HUES48 (cell line): ENCODE data around the gene PCBP3.
"Not testable (repeated sequence)": the region's sequence is repeated elsewhere in the genome, so short reads cannot be mapped to it uniquely, and the experiment has no call there.

Experiments
- H3K27ac ChIP-seq: one replicate; pipeline ENCODE4 v1.7.0; 2013; ENCODE audit warnings: low read depth, low read length, inconsistent platforms
- H3K27me3 ChIP-seq: 2 replicates; pipeline ENCODE4 v1.6.1; 2013; ENCODE audit warnings: mild to moderate bottlenecking, low read length; ENCODE audit not compliant: control insufficient read depth, insufficient read depth
- H3K36me3 ChIP-seq: 2 replicates; pipeline ENCODE4 v1.6.1; 2013; ENCODE audit warnings: low read length; ENCODE audit not compliant: control insufficient read depth, insufficient read depth
- H3K4me1 ChIP-seq: 2 replicates; pipeline ENCODE4 v1.6.1; 2013; ENCODE audit warnings: mild to moderate bottlenecking, low read length; ENCODE audit not compliant: control insufficient read depth, insufficient read depth
- H3K4me3 ChIP-seq: 2 replicates; pipeline ENCODE4 v1.5.1; 2013; ENCODE audit warnings: mild to moderate bottlenecking, low read depth, low read length
- H3K9ac ChIP-seq: 2 replicates; pipeline ENCODE4 v1.6.1; 2013; ENCODE audit warnings: mild to moderate bottlenecking, low read depth, low read length, moderate library complexity
- H3K9me3 ChIP-seq: 2 replicates; pipeline ENCODE4 v1.6.1; 2013; ENCODE audit warnings: low read length; ENCODE audit not compliant: control insufficient read depth, insufficient read depth

Gene PCBP3

DNA sequence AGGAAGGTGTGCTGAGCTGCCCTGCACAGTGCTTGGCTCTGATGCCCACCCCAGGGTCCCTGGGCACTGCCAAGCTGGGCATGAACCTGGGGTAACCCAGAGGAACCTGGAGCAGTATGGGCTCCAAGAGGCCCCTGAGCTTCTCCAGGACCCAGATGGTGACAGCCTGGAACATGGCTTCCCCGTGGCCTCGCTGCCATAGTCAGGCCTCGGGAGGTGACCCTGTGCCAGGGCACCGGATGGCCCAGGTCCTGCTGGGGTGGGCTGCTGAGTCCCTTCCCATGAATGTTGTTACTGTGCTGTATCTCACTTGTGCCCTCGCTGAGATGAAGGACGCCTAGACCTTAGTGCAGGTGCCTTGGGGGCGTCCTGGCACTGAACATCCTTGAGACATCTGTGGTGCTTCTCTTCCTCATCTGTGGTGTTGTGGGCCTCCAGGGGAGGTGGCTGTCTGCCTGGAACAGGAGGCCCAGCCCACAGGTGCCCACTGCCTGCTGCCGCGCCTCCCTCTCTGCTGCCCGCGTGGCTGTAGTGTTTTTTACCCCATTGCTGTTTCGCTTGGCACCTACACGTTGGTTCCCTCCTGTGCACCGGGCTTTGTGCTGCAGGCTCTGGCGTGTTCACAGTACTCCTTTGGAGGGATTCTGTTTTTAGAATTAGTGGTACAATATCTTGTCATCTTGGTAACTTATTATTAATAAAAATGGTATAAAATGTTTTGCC lies 160.3 kb downstream of the PCBP3 start:
- no peak overlapping the region for H3K9ac ChIP-seq
- no peaks in the 10 kb centered on the region for H3K27me3 ChIP-seq
- no peaks in the 10 kb centered on the region for H3K4me1 ChIP-seq
- no peaks in the 10 kb centered on the region for H3K36me3 ChIP-seq
- H3K9me3 ChIP-seq, result no peaks in the 10 kb centered on the region
- no peak overlapping the region for H3K27ac ChIP-seq
- H3K4me3 ChIP-seq, result no peak overlapping the region

- no peak overlapping the region for H3K4me3 ChIP-seq
These were observed 161.3 kb downstream of the PCBP3 start for GRCh38 chr21:45804809-45805313.

DNA sequence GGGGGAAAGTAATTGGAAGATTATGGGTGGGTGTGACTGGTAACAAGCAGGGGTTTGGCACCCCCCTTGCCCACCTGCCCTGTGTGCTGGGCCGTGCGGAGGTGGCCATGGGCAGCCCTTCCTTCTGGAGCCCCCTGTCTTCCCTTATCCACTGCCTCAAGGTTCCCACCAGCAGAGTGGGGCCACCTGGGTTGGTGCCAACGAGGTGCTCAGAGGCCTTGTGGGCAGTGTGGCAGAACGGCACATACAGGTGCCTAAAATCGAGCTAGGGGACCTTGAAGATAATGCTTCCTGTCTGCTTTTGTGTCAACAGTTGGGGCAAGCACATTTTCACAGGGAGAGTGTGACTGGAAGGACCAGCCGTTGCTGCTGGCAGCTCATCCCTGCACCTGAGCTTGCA lies 161.8 kb downstream of the PCBP3 start:
- Histone ChIP-seq H3K27ac (no peak overlapping the region), H3K9ac (no peak overlapping the region), H3K27me3 (no peaks in the 10 kb centered on the region), H3K4me3 (no peak overlapping the region), H3K4me1 (no peaks in the 10 kb centered on the region), H3K36me3 (no peaks in the 10 kb centered on the region), H3K9me3 (no peaks in the 10 kb centered on the region)

More at GRCh38 chr21:45804809-45805313, 161.3 kb downstream of the PCBP3 start:
- H3K36me3 ChIP-seq, result no peaks in the 10 kb centered on the region
- no peaks in the 10 kb centered on the region for H3K9me3 ChIP-seq
- H3K27ac ChIP-seq, result no peak overlapping the region
- no peaks in the 10 kb centered on the region for H3K27me3 ChIP-seq
- no peak overlapping the region for H3K9ac ChIP-seq
- no peaks in the 10 kb centered on the region for H3K4me1 ChIP-seq

- no peak overlapping the region for H3K4me3 ChIP-seq
- no peaks in the 10 kb centered on the region for H3K36me3 ChIP-seq
- no peaks in the 10 kb centered on the region for H3K27me3 ChIP-seq
- H3K9ac ChIP-seq, result no peak overlapping the region
- no peaks in the 10 kb centered on the region for H3K9me3 ChIP-seq
- no peak overlapping the region for H3K27ac ChIP-seq
- no peaks in the 10 kb centered on the region for H3K4me1 ChIP-seq
These were observed 162.5 kb downstream of the PCBP3 start for GRCh38 chr21:45806042-45806441.

GRCh38 chr21:45808663-45809062 lies 165.1 kb downstream of the PCBP3 start:
- not testable (repeated sequence) for H3K36me3 ChIP-seq, H3K9ac ChIP-seq, H3K9me3 ChIP-seq, H3K4me3 ChIP-seq, H3K27me3 ChIP-seq, H3K27ac ChIP-seq, H3K4me1 ChIP-seq

DNA sequence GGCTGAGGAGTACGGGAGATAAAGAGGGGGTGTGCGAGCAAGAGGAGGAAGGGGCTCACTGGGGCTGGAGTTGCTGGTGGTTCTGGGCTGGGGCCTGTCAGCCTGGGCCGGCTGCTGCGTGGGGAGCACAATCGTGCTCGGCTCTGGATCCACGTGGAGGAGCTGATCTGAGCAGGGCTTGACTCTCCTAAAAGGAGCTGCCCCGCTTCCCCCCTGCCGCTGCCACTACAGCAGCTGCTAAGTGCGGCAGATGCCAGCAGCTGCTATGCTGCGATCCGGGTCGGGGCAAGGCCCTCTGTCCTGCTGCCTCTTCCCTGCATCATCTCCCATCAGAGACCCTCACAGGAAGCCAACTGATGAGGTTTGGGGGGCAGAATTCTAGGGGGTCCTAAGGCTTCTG lies 165.9 kb downstream of the PCBP3 start:
- no peaks in the 10 kb centered on the region for H3K9me3 ChIP-seq
- no peaks in the 10 kb centered on the region for H3K4me1 ChIP-seq
- H3K4me3 ChIP-seq, result no peak overlapping the region
- no peaks in the 10 kb centered on the region for H3K27me3 ChIP-seq
- no peak overlapping the region for H3K9ac ChIP-seq
- H3K27ac ChIP-seq, result no peak overlapping the region
- no peaks in the 10 kb centered on the region for H3K36me3 ChIP-seq

DNA sequence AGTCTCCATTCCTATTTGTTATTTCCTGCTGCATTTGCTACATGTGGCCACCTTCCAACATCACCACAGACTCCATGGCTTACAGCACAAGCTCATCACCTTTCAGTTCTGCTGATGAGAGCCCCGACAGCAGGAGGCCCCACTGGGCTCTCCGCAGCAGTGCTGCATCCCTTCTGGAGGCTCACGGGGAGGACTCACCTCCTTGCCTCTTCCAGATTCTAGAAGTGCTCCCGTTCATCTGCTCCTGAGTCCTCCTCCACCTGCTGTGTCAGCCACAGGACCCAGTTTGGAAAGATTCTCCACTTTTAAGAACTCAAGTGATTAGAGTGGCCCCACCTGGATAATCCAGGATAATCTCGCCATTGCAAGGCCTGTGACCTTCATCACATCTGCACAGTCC lies 167.6 kb downstream of the PCBP3 start:
- no peaks in the 10 kb centered on the region for H3K9me3 ChIP-seq
- no peak overlapping the region for H3K27ac ChIP-seq
- no peaks in the 10 kb centered on the region for H3K27me3 ChIP-seq
- no peaks in the 10 kb centered on the region for H3K36me3 ChIP-seq
- H3K9ac ChIP-seq, result no peak overlapping the region
- no peak overlapping the region for H3K4me3 ChIP-seq
- H3K4me1 ChIP-seq, result no peaks in the 10 kb centered on the region

DNA sequence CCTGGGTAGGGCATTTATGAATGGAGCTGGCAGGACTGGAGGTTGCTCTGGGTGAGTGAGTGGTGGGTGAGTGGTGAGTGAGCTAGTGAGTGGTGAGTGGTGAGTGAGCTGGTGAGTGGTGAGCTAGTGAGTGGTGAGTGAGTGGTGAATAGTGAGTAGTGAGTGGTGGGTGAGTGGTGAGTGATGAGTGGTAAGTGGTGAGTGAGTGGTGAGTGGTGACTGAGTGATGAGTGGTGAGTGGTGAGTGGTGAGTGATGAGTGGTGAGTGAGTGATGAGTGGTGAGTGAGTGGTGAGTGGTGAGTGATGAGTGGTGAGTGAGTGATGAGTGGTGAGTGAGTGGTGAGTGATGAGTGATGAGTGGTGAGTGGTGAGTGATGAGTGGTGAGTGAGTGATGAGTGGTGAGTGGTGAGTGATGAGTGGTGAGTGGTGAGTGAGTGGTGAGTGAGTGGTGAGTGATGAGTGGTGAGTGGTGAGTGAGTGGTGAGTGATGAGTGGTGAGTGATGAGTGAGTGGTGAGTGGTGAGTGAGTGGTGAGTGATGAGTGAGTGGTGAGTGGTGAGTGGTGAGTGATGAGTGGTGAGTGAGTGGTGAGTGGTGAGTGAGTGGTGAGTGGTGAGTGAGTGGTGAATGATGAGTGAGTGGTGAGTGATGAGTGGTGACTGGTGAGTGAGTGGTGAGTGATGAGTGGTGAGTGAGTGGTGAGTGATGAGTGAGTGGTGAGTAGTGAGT lies 170.8 kb downstream of the PCBP3 start:
- not testable (repeated sequence) for H3K4me3 ChIP-seq, H3K4me1 ChIP-seq, H3K27me3 ChIP-seq, H3K36me3 ChIP-seq, H3K9ac ChIP-seq, H3K9me3 ChIP-seq, H3K27ac ChIP-seq

GRCh38 chr21:45815781-45816180 lies 172.3 kb downstream of the PCBP3 start:
- not testable (repeated sequence) for H3K27me3 ChIP-seq, H3K27ac ChIP-seq, H3K4me1 ChIP-seq, H3K9me3 ChIP-seq, H3K9ac ChIP-seq, H3K4me3 ChIP-seq, H3K36me3 ChIP-seq

DNA sequence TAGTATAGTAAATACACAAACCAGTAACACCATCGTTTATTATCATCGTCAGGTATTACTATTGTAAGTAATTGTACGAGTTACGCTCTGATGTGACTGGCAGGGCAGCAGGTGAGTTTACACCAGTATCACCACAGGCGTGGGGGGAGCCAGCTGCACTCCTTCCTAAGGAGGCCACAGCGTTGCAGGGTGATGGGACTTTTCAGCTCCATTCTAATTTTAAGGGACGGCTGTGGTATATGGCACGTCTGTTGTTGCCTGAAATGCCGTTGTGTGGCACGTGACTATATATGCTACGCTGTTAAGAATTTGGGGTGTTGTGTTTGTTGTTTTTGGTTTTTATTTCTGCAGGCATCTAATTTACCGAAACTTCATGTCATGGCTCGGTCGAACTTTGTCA lies 173.3 kb downstream of the PCBP3 start:
- Histone ChIP-seq H3K36me3 (no peaks in the 10 kb centered on the region), H3K4me1 (peaks cover 2% of the 10 kb centered on the region; the same call in 1 of the 2 replicates), H3K27ac (no peak overlapping the region), H3K9ac (no peak overlapping the region), H3K4me3 (no peak overlapping the region), H3K9me3 (no peaks in the 10 kb centered on the region), H3K27me3 (no peaks in the 10 kb centered on the region)

DNA sequence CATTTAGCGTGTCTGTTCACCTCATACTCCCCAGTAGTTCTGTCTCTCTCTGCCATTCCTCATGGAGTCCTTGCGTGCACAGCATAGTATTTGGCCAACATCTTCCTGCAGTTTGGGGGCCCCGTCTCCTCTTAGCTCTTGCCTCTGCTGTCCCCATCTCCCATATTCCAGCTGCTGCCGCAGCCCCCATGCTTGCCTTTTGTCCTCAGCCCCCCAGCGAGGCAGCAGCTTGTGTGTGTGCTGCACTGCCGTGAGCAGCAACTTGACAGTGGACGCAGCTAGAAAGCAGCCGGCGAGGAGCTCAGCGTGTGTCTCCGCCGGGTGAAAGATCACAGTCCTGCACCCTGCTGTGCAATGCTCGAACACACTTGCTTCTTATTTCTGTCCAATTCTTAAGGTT lies 173.8 kb downstream of the PCBP3 start:
- Histone ChIP-seq H3K27ac (no peak overlapping the region), H3K9me3 (no peaks in the 10 kb centered on the region), H3K27me3 (no peaks in the 10 kb centered on the region), H3K9ac (no peak overlapping the region), H3K4me3 (no peak overlapping the region), H3K4me1 (peaks cover 2% of the 10 kb centered on the region; the same call in 1 of the 2 replicates), H3K36me3 (no peaks in the 10 kb centered on the region)
